GM20000 (cell line): ENCODE results near the gene SLC25A10.

Experiments
- DNase-seq: peaks from one replicate; pipeline ENCODE4 v3.0.0; 2012; ENCODE audit warnings: low spot score
- TF ChIP-seq, protein P1 (sequence below): IDR thresholded peaks from 2 replicates; pipeline ENCODE4 v1.5.1; 2012; ENCODE audit warnings: mild to moderate bottlenecking, control low read depth; ENCODE audit errors: extremely low read depth, missing control alignments

Gene SLC25A10

DNA sequence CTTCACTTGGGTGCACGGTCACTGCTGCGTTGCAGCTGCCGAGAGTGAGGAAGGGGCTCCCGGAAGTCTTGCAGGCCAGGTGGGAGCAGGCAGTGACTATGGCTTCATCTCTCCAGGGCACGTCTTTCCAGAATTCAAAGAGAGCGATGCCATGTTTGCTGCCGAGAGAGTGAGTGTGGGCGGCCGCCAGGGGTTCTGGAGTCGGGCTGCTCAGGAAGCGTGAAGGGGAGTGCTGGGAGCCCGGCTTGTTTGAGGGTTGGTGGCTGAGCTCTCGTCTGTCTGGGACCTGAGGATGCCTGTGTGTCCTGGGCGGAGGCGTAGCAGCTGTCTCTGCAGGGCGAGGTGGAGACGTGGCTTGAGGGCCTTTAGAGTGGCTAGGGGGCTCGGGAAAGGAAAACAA is 22.0 kb upstream of the SLC25A10 start:
- TF ChIP-seq, protein P1, sequence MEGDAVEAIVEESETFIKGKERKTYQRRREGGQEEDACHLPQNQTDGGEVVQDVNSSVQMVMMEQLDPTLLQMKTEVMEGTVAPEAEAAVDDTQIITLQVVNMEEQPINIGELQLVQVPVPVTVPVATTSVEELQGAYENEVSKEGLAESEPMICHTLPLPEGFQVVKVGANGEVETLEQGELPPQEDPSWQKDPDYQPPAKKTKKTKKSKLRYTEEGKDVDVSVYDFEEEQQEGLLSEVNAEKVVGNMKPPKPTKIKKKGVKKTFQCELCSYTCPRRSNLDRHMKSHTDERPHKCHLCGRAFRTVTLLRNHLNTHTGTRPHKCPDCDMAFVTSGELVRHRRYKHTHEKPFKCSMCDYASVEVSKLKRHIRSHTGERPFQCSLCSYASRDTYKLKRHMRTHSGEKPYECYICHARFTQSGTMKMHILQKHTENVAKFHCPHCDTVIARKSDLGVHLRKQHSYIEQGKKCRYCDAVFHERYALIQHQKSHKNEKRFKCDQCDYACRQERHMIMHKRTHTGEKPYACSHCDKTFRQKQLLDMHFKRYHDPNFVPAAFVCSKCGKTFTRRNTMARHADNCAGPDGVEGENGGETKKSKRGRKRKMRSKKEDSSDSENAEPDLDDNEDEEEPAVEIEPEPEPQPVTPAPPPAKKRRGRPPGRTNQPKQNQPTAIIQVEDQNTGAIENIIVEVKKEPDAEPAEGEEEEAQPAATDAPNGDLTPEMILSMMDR, result no peak

DNA sequence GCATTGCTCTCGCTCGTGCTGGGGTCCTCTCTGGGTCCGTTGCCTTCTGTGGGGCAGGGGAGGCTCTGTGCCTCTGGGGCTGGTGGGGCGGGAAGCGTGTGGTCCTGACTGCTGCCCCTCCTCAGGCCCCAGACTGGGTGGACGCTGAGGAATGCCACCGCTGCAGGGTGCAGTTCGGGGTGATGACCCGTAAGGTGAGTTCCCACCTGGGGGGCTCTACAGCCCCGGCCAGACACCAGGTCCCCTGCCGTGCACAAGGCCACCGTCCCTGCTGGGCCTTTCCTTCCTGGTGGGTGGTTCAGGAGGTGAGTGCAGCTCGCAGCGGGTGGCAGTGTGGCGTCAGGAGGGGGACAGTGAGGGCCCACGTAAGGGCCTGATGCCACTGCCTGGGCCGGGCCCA is 21.5 kb upstream of the SLC25A10 start:
- TF ChIP-seq, protein P1, result no peak
- DNase-seq, result no peak

More for the DNA sequence above, 22.0 kb upstream of the SLC25A10 start:
- DNase-seq, result no peak

DNA sequence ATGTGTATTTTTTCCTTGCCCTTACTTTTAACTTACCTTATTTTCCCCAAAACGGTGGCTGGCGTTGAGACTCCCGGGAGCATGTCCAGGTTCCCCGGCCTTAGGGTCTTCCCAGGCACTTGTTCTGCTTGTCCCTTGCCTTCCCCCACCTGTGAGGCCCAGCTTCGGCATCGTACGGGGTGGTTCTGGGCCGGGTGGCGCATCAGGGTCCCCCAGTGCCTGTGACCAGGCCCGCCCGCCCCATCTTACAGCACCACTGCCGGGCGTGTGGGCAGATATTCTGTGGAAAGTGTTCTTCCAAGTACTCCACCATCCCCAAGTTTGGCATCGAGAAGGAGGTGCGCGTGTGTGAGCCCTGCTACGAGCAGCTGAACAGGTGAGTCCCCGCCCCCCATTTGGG is 20.9 kb upstream of the SLC25A10 start:
- no peak for DNase-seq
- TF ChIP-seq, protein P1, result no peak

DNA sequence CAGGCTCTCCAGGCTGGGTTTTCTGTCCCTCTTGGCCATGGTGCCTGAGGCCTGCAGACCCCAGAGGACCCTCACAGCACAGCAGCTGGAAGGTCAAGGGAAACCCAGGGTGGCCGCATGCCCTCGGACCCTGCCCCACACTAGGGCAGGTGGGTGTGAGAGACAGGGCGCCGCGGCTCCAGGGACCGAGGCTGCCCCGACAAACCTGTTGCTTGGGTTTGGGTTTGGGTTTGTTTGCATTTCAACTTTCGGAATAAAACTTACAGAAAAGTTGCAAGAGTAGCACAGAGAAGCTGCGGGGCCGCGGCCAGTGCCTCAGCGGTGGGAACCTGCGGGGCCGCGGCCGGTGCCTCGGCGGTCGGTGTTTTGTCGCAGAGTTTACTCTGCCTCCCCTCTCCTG is 20.5 kb upstream of the SLC25A10 start:
- TF ChIP-seq, protein P1, result no peak
- no peak for DNase-seq

DNA sequence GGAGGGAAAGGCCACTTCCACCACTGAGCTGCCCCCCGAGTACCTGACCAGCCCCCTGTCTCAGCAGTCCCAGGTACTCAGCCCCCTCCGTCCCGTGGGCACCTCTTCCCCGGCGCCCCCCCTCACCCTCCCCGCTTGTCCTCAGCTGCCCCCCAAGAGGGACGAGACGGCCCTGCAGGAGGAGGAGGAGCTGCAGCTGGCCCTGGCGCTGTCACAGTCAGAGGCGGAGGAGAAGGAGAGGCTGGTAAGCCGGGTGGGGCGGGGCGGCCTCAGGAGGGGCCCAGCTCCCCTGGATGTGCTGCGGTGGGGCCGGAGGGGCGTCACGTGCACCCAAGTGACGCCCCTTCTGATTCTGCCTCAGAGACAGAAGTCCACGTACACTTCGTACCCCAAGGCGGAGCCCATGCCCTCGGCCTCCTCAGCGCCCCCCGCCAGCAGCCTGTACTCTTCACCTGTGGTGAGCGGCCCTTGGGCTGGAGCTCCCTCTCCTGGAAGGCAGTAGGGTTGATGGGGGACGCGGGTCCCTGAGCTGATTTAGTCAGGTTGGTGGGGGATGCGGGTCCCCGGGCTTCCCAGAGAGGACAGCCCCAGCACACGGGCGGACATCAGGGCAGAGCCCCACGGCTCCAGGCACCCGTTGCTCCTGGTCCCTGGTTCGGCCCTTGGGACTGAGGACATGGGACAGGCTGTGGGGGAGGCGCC is 18.4 kb upstream of the SLC25A10 start:
- no peak for DNase-seq
- TF ChIP-seq, protein P1, result no peak

DNA sequence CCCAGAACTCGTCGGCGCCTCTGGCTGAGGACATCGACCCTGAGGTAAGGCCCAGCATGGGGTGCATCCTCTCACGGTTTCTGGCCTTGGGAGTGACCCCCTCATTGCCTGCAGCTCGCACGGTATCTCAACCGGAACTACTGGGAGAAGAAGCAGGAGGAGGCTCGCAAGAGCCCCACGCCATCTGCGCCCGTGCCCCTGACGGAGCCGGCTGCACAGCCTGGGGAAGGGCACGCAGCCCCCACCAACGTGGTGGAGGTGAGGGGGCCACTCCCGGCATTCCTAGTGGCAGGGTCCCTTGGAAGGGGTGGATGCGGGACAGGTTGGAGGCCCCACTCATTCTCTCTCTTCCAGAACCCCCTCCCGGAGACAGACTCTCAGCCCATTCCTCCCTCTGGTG is 17.3 kb upstream of the SLC25A10 start:
- TF ChIP-seq, protein P1, result no peak

DNA sequence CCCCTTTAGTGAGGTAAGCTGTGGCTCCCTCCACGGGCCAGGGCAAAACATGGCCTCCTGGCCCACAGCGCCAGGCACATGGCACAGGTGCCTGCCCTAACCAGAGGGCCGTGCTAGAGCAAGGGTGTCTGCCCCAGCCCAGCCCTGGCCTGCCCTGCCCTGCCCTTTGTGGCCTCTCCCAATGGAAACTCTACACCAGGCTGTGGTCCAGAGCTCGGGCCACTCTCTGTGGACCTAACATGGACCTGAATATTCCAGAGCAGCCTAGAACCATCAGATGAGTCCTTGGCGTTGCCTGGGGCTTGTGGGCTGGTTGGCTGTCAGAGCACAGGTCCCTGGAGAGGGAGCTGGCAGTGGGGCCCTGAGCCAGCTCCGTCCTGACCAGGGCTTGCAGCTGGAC is 16.9 kb upstream of the SLC25A10 start:
- DNase-seq, result no peak
- TF ChIP-seq, protein P1, result no peak

More for the DNA sequence above, 17.3 kb upstream of the SLC25A10 start:
- no peak for DNase-seq
